Measurements from ENCODE around the gene TATDN2.

GRCh38 chr3:10312861-10313260 is 64.6 kb downstream of the TATDN2 start:
- TF ChIP-seq CTCF (IDR thresholded peaks at IDR 0.05) (no peak), TAF1 (IDR thresholded peaks at IDR 0.05; ENCODE audit: borderline replicate concordance, low read depth, low read length) (no peak), IRF3 (IDR thresholded peaks at IDR 0.05; ENCODE audit: low read depth, low read length) (no peak), EP300 (IDR thresholded peaks at IDR 0.05; ENCODE audit: borderline replicate concordance in 1 of 2, low read depth in 1 of 2, low read length in 1 of 2) (no peak), POLR2AphosphoS5 (IDR thresholded peaks at IDR 0.05; ENCODE audit: low read depth, low read length) (no peak), RFX5 (IDR thresholded peaks at IDR 0.05; ENCODE audit: low read length) (no peak), RXRA (IDR thresholded peaks at IDR 0.05; ENCODE audit: borderline replicate concordance, low read depth) (no peak), RAD21 (IDR thresholded peaks at IDR 0.05; ENCODE audit: low read length) (no peak), PBX3 (IDR thresholded peaks at IDR 0.05) (no peak), MAX (IDR thresholded peaks at IDR 0.05; ENCODE audit: low read depth) (no peak), NRF1 (IDR thresholded peaks at IDR 0.05; ENCODE audit: low read depth, low read length) (no peak)

All from SK-N-SH (cell line).